Mucosa of stomach (tissue), 1 donor: ENCODE results near the gene ABCG1.

Experiments used
- H3K27me3 ChIP-seq: one replicate; pipeline ENCODE4 v1.7.0; 2013; ENCODE audit warnings: mild to moderate bottlenecking, low read length; ENCODE audit not compliant: control insufficient read depth, insufficient read depth
- H3K36me3 ChIP-seq: one replicate; pipeline ENCODE4 v1.7.0; 2013; ENCODE audit warnings: low read length; ENCODE audit not compliant: control insufficient read depth, insufficient read depth
- H3K4me1 ChIP-seq: one replicate; pipeline ENCODE4 v1.7.0; 2013; ENCODE audit warnings: mild to moderate bottlenecking, low read length; ENCODE audit not compliant: control insufficient read depth, insufficient read depth
- H3K4me3 ChIP-seq: one replicate; pipeline ENCODE4 v1.7.0; 2013; ENCODE audit warnings: low read length
- H3K9ac ChIP-seq: one replicate; pipeline ENCODE4 v1.7.0; 2013; ENCODE audit warnings: mild to moderate bottlenecking, low read length, moderate library complexity
- H3K9me3 ChIP-seq: one replicate; pipeline ENCODE4 v1.7.0; 2013; ENCODE audit warnings: mild to moderate bottlenecking, low read length, moderate library complexity; ENCODE audit not compliant: control insufficient read depth
- donor health status: Pancreatic carcinoma.

ABCG1 gene

GRCh38 chr21:42261829-42262200, 42.9 kb downstream of the ABCG1 start:
- peaks cover 9% of the 10 kb centered on the region for H3K4me1 ChIP-seq

GRCh38 chr21:42262831-42263231, 43.9 kb downstream of the ABCG1 start:
- no peak overlapping the region for H3K4me3 ChIP-seq
- H3K4me1 ChIP-seq, result peaks cover 16% of the 10 kb centered on the region
- H3K9me3 ChIP-seq, result no peaks in the 10 kb centered on the region
- H3K36me3 ChIP-seq, result no peaks in the 10 kb centered on the region
- peaks cover 3% of the 10 kb centered on the region for H3K27me3 ChIP-seq
- no peak overlapping the region for H3K9ac ChIP-seq

More at GRCh38 chr21:42261829-42262200, 42.9 kb downstream of the ABCG1 start:
- no peaks in the 10 kb centered on the region for H3K36me3 ChIP-seq
- no peak overlapping the region for H3K4me3 ChIP-seq
- H3K9me3 ChIP-seq, result no peaks in the 10 kb centered on the region
- H3K9ac ChIP-seq, result no peak overlapping the region
- no peaks in the 10 kb centered on the region for H3K27me3 ChIP-seq

GRCh38 chr21:42263591-42264131, 44.7 kb downstream of the ABCG1 start:
- peaks cover 4% of the 10 kb centered on the region for H3K27me3 ChIP-seq
- H3K36me3 ChIP-seq, result no peaks in the 10 kb centered on the region
- H3K9me3 ChIP-seq, result no peaks in the 10 kb centered on the region
- H3K9ac ChIP-seq, result no peak overlapping the region
- H3K4me1 ChIP-seq, result peaks cover 19% of the 10 kb centered on the region
- no peak overlapping the region for H3K4me3 ChIP-seq

GRCh38 chr21:42264245-42265195, 45.6 kb downstream of the ABCG1 start:
- H3K27me3 ChIP-seq, result peaks cover 4% of the 10 kb centered on the region
- peaks cover 19% of the 10 kb centered on the region for H3K4me1 ChIP-seq
- no peaks in the 10 kb centered on the region for H3K9me3 ChIP-seq
- no peaks in the 10 kb centered on the region for H3K36me3 ChIP-seq
- H3K9ac ChIP-seq, result no peak overlapping the region
- no peak overlapping the region for H3K4me3 ChIP-seq

- H3K36me3 ChIP-seq, result no peaks in the 10 kb centered on the region
- no peak overlapping the region for H3K4me3 ChIP-seq
- peaks cover 19% of the 10 kb centered on the region for H3K4me1 ChIP-seq
- no peak overlapping the region for H3K9ac ChIP-seq
- no peaks in the 10 kb centered on the region for H3K9me3 ChIP-seq
- H3K27me3 ChIP-seq, result peaks cover 4% of the 10 kb centered on the region
These were observed 46.4 kb downstream of the ABCG1 start for GRCh38 chr21:42265231-42265812.

- peaks cover 19% of the 10 kb centered on the region for H3K4me1 ChIP-seq
- no peak overlapping the region for H3K9ac ChIP-seq
- no peak overlapping the region for H3K4me3 ChIP-seq
- no peaks in the 10 kb centered on the region for H3K36me3 ChIP-seq
- no peaks in the 10 kb centered on the region for H3K9me3 ChIP-seq
- H3K27me3 ChIP-seq, result peaks cover 4% of the 10 kb centered on the region
These were observed 48.1 kb downstream of the ABCG1 start for GRCh38 chr21:42266971-42267556.

GRCh38 chr21:42269386-42269785, 50.4 kb downstream of the ABCG1 start:
- Histone ChIP-seq H3K4me1 (peaks cover 10% of the 10 kb centered on the region), H3K27me3 (peaks cover 4% of the 10 kb centered on the region), H3K36me3 (no peaks in the 10 kb centered on the region), H3K9ac (no peak overlapping the region), H3K4me3 (no peak overlapping the region), H3K9me3 (no peaks in the 10 kb centered on the region)

- no peak overlapping the region for H3K4me3 ChIP-seq
- peaks cover 10% of the 10 kb centered on the region for H3K4me1 ChIP-seq
- H3K9me3 ChIP-seq, result no peaks in the 10 kb centered on the region
- no peaks in the 10 kb centered on the region for H3K36me3 ChIP-seq
- H3K27me3 ChIP-seq, result peaks cover 4% of the 10 kb centered on the region
- no peak overlapping the region for H3K9ac ChIP-seq
These were observed 52.1 kb downstream of the ABCG1 start for GRCh38 chr21:42271065-42271464.

- Histone ChIP-seq H3K36me3 (no peaks in the 10 kb centered on the region), H3K4me3 (no peak overlapping the region), H3K4me1 (peaks cover 8% of the 10 kb centered on the region), H3K27me3 (peaks cover 4% of the 10 kb centered on the region), H3K9ac (no peak overlapping the region), H3K9me3 (no peaks in the 10 kb centered on the region)
These were observed 53.4 kb downstream of the ABCG1 start for GRCh38 chr21:42272109-42272962.

GRCh38 chr21:42272984-42273600, 54.2 kb downstream of the ABCG1 start:
- H3K4me3 ChIP-seq, result no peak overlapping the region
- H3K36me3 ChIP-seq, result no peaks in the 10 kb centered on the region
- H3K4me1 ChIP-seq, result peaks cover under 1% of the 10 kb centered on the region
- H3K27me3 ChIP-seq, result no peaks in the 10 kb centered on the region
- no peak overlapping the region for H3K9ac ChIP-seq
- no peaks in the 10 kb centered on the region for H3K9me3 ChIP-seq

- Histone ChIP-seq H3K4me3 (no peak overlapping the region), H3K9me3 (no peaks in the 10 kb centered on the region), H3K9ac (no peak overlapping the region), H3K4me1 (no peaks in the 10 kb centered on the region), H3K36me3 (no peaks in the 10 kb centered on the region), H3K27me3 (no peaks in the 10 kb centered on the region)
These were observed 57.1 kb downstream of the ABCG1 start for GRCh38 chr21:42276076-42276475.
